Measurements from ENCODE around the gene GDI2.

GRCh38 chr10:5810225-5810624 is 3.0 kb downstream of the GDI2 start:
- TF ChIP-seq CTCF (IDR thresholded peaks at IDR 0.05) (no peak), POLR2A (IDR thresholded peaks at IDR 0.05) (no peak)

All from body of pancreas (tissue), 4 donors.